Right atrium auricular region (tissue), 2 donors: ENCODE data around the gene RASGRP3. TPM values are rescaled to one million over a fixed set of nuclear protein-coding genes. Genes with fewer than 3 reads are reported as not detected.

Experiments used
- DNase-seq: peaks from one replicate; pipeline ENCODE4 v3.0.0-alpha.2; 2019; ENCODE audit warnings: low spot score
- H3K27ac ChIP-seq, 2 donors: fragments of 200-600 bp; sonication (generic); 1 replicate in 1 of 2; 2 replicates in 1 of 2; pipeline ENCODE4 v1.5.1; 2016 to 2019
- H3K27me3 ChIP-seq, 2 donors: fragments of 200-600 bp; sonication (generic); one replicate each; pipeline versions ENCODE4 v1.5.1 to v1.6.0; 2017 to 2019
- H3K36me3 ChIP-seq: fragments of 200-600 bp; sonication (generic); one replicate; pipeline ENCODE4 v1.5.1; 2016
- H3K4me1 ChIP-seq, 2 donors: fragments of 200-600 bp; sonication (generic); one replicate each; pipeline versions ENCODE4 v1.5.1 to v1.6.0; 2017 to 2019
- H3K4me3 ChIP-seq, 2 donors: fragments of 200-600 bp; sonication (generic); 1 replicate in 1 of 2; 2 replicates in 1 of 2; pipeline ENCODE4 v1.5.1; 2017 to 2019; ENCODE audit warnings: mild to moderate bottlenecking in 1 of 2, moderate library complexity in 1 of 2
- H3K9me3 ChIP-seq, 2 donors: fragments of 200-600 bp; sonication (generic); one replicate each; pipeline ENCODE4 v1.5.1; 2019
- total RNA-seq, 2 donors: library from RNA; depleted of rRNA; stranded (reverse); fragments of >200 nt; gene quantifications; one replicate each; pipeline ENCODE4 v1.1.0, GENCODE V29; 2016
- TF ChIP-seq, protein P1 (sequence below), 2 donors: fragments of 200-600 bp; sonication (generic); IDR thresholded peaks; one replicate each; pipeline ENCODE4 v1.5.1; 2019; ENCODE audit warnings: antibody characterized with exemption in 2 of 2

The RASGRP3 gene
- total RNA-seq, 2 donors from 2014 or later, result 50.0 to 56.3 TPM

DNA sequence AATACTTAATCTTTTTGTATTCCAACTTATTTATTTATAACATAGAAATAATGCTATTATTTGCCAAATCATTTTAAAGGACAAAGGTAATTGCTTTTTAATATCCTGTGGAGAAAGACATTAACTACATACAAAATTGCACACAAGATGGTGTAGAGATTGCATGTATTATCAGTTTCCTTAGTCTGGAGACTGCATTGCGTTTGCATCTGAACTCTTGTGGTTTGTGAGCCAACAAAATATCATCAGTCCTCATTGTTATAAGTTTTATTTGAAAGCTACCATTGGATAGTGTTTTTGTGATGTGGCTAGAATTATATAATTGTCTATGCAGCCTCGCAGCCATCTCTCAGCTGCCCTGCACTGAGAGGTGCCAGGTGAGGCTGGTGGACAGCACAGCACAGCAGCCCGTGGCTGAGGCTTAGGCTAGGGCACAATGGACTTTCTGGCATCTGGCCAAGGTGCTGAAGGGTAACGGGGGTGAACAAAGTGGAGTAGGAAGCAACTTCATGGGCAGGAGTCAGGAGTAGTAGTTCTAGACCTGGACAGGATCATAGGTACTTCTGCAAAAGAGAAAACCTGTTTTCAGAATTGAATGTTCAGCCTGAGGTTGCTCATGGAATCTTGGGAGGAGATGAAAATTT lies 15.1 kb downstream of the RASGRP3 start:
- no peak overlapping the region for H3K27ac ChIP-seq
- no peak for DNase-seq
- H3K4me3 ChIP-seq, result no peak overlapping the region
- peaks cover 0 to 38% of the 10 kb centered on the region in 2 donors for H3K4me1 ChIP-seq
- TF ChIP-seq, protein P1, sequence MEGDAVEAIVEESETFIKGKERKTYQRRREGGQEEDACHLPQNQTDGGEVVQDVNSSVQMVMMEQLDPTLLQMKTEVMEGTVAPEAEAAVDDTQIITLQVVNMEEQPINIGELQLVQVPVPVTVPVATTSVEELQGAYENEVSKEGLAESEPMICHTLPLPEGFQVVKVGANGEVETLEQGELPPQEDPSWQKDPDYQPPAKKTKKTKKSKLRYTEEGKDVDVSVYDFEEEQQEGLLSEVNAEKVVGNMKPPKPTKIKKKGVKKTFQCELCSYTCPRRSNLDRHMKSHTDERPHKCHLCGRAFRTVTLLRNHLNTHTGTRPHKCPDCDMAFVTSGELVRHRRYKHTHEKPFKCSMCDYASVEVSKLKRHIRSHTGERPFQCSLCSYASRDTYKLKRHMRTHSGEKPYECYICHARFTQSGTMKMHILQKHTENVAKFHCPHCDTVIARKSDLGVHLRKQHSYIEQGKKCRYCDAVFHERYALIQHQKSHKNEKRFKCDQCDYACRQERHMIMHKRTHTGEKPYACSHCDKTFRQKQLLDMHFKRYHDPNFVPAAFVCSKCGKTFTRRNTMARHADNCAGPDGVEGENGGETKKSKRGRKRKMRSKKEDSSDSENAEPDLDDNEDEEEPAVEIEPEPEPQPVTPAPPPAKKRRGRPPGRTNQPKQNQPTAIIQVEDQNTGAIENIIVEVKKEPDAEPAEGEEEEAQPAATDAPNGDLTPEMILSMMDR (IDR thresholded peaks at IDR 0.05), result no peak
- peaks cover 0 to 7% of the 10 kb centered on the region in 2 donors for H3K9me3 ChIP-seq
- H3K36me3 ChIP-seq, result no peaks in the 10 kb centered on the region
- H3K27me3 ChIP-seq, result no peaks in the 10 kb centered on the region

DNA sequence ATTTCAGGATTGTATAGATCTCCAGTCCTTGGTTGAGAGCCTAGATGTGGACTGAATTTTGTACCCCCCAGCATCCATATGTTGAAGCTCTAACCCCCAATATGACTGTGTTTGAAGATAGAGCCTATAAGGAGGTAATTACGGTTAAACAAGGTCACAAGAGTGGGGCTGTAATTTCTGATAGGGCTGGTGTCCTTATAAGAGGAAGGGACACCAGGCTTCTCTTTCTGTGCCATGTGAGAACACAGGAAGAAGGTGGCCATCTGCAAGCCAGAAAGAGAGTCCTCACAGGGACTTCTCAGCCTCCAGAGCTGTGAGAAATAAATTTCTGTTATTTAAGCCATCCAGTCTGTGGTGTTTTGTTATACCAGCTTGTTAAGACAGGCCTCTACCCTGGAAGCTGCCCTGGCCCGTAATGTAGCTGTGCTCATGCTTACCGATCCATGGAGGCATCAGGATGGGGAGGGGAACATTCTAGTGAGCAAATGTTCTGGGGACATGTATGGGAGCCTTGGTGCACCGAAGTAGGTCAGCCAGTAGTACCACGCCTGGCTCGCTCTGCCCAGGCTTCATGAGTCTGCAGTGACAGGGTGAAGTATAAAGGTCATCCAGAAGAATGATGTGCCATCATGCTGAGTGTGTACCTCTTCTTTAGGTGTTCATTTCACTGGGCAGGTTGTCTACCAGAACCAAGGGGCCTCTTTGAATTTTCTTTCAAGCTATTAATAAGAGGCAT lies 16.1 kb downstream of the RASGRP3 start:
- H3K4me1 ChIP-seq, result peaks cover 0 to 42% of the 10 kb centered on the region in 2 donors

DNA sequence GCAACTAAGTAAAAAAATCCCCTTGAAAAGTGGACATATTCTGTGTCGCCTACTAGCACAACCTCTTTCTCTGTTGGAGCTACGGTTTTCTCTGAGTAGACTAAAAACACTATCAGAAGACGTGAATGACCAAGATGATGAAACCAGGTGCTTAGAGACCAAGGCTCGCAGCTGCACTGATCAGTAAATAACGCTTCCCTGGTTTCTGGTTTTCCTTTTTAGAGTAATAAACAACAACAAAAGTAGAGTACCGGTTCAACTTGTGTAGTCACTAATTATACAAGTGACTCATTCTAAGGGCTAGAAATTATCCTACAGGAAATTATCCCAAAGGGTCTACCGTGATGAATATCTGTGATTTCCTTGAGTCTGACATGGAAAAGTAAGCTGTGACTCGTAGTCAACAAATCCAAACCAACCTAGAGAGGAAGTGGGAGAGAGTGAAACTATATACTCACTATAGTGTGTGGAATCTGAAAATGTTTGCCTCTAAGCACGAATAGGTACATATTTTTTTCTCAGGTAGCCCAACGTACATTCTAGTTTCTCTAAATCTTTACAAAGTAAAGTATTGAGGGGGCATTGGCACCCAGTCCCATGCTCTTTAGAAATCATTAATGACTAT lies 17.8 kb downstream of the RASGRP3 start:
- Histone ChIP-seq H3K27me3 (no peaks in the 10 kb centered on the region), H3K9me3 (no peaks in the 10 kb centered on the region), H3K27ac (no peak overlapping the region), H3K36me3 (no peaks in the 10 kb centered on the region), H3K4me1 (peaks cover 0 to 50% of the 10 kb centered on the region in 2 donors), H3K4me3 (no peak overlapping the region)
- TF ChIP-seq, protein P1 (IDR thresholded peaks at IDR 0.05), result no peak
- no peak for DNase-seq

More for the DNA sequence above, 16.1 kb downstream of the RASGRP3 start:
- TF ChIP-seq, protein P1 (IDR thresholded peaks at IDR 0.05), result no peak
- H3K4me3 ChIP-seq, result no peak overlapping the region
- H3K36me3 ChIP-seq, result no peaks in the 10 kb centered on the region
- no peak overlapping the region for H3K27ac ChIP-seq
- DNase-seq, result no peak
- no peaks in the 10 kb centered on the region for H3K27me3 ChIP-seq
- H3K9me3 ChIP-seq, result no peaks in the 10 kb centered on the region

DNA sequence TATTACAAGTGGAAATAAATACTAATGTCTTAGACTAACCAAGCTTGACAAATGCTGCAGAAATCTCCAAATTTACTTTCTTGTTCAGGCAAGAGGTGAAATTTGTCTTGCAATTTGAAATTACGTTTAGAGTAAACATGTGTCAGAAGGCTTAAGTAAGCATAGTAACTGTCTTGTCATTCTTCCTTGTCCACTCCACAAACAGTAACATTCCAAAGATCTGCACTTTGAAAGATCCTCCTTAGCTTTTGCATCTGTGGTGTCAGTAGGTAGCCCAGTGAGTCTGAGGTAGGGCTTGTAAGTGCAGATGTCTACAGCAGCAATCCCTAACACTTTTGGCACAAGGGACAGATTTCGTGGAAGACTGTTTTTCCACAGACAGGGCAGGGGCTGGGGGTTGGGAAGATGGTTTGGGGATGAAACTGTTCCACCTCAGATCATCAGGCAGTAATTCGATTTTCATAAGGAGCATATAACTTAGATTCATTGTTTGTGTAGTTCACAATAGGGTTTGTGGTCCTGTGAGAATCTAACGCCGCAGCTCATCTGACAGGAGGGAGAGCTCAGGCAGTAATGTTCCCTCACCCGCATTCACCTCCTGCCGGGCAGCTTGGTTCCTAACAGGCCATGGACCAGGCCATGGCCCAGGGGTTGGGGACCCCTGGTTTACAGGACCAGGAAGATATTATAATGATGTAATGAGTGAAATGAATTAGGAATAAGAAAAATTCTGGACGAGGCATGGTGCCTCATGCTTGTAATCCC lies 18.6 kb downstream of the RASGRP3 start:
- DNase-seq, result no peak
- Histone ChIP-seq H3K9me3 (no peaks in the 10 kb centered on the region), H3K27ac (no peak overlapping the region), H3K27me3 (no peaks in the 10 kb centered on the region), H3K4me1 (peaks cover 0 to 50% of the 10 kb centered on the region in 2 donors), H3K4me3 (no peak overlapping the region), H3K36me3 (no peaks in the 10 kb centered on the region)
- TF ChIP-seq, protein P1 (IDR thresholded peaks at IDR 0.05), result no peak

DNA sequence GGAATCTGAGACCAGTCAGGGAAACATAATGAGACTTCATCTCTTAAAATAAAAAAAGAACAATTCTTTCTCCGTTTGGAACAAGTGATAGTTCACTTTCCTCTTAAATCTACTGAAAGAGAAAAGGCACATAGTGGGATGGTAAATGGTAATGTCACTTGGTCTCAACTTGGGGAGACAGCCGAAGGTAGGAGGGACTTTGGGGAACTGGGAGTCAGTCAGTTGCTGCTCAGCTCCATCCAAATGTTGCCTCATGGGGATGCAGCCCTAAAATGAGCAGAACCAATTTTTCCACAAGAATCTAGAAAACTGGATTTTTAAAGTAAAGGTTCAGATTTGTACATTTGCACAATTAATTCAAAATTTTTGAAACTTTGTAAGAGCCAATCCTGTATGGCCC lies 19.2 kb downstream of the RASGRP3 start:
- H3K4me1 ChIP-seq, result peaks cover 0 to 45% of the 10 kb centered on the region in 2 donors
- H3K36me3 ChIP-seq, result no peaks in the 10 kb centered on the region
- no peak for DNase-seq
- no peaks in the 10 kb centered on the region for H3K27me3 ChIP-seq
- no peak overlapping the region for H3K27ac ChIP-seq
- TF ChIP-seq, protein P1 (IDR thresholded peaks at IDR 0.05), result no peak
- H3K4me3 ChIP-seq, result no peak overlapping the region
- no peaks in the 10 kb centered on the region for H3K9me3 ChIP-seq
